GM23248 (cell line): ENCODE data around the gene DTNB.

Source experiments
- EZH2 ChIP-seq: fragments of 200-600 bp; sonication (generic); IDR thresholded peaks from 2 replicates; pipeline ENCODE4 v1.6.1; 2018; ENCODE audit warnings: antibody characterized with exemption, mild to moderate bottlenecking; ENCODE audit not compliant: insufficient read depth, poor library complexity, severe bottlenecking
- EZH2phosphoT487 ChIP-seq: fragments of 200-600 bp; sonication (generic); IDR thresholded peaks from 2 replicates; pipeline ENCODE4 v1.6.1; 2018; ENCODE audit warnings: antibody characterized with exemption, moderate library complexity, mild to moderate bottlenecking, low read depth; ENCODE audit not compliant: insufficient read depth

- TF ChIP-seq EZH2: no peak
- no peak for TF ChIP-seq EZH2phosphoT487
Observed at GRCh38 chr2:25710750-25711149, 37.4 kb upstream of the DTNB start.
